Measurements from ENCODE around the gene KLHL11.

KLHL11 gene

GRCh38 chr17:41864836-41865595 lies at the start of gene KLHL11:
KLHL11 (minus strand) TSS chr17:41865423; CDS start chr17:41865370, 53 bp downstream.
- in situ Hi-C loops (cut with HindIII; ENCODE audit: low sequenced_read_pairs) = no loop called here

GRCh38 chr17:41915020-41915419 lies 49.8 kb upstream of the KLHL11 start:
- in situ Hi-C loops (cut with HindIII; ENCODE audit: low sequenced_read_pairs) = no loop called here

GRCh38 chr17:41914358-41914766 lies 49.1 kb upstream of the KLHL11 start:
- in situ Hi-C loops (cut with HindIII; ENCODE audit: low sequenced_read_pairs) = no loop called here

- in situ Hi-C loops (cut with HindIII; ENCODE audit: low sequenced_read_pairs) = no loop called here
These were observed 48.6 kb upstream of the KLHL11 start for GRCh38 chr17:41913798-41914197.

GRCh38 chr17:41912925-41913324 lies 47.7 kb upstream of the KLHL11 start:
- in situ Hi-C loops (cut with HindIII; ENCODE audit: low sequenced_read_pairs) = no loop called here

GRCh38 chr17:41910701-41911391 lies 45.6 kb upstream of the KLHL11 start:
- in situ Hi-C loops (cut with HindIII; ENCODE audit: low sequenced_read_pairs) = no loop called here

GRCh38 chr17:41909088-41909487 lies 43.9 kb upstream of the KLHL11 start:
- in situ Hi-C loops (cut with HindIII; ENCODE audit: low sequenced_read_pairs) = no loop called here

GRCh38 chr17:41907633-41908539 lies 42.7 kb upstream of the KLHL11 start:
- in situ Hi-C loops (cut with HindIII; ENCODE audit: low sequenced_read_pairs) = no loop called here

GRCh38 chr17:41907185-41907556 lies 41.9 kb upstream of the KLHL11 start:
- in situ Hi-C loops (cut with HindIII; ENCODE audit: low sequenced_read_pairs) = no loop called here

GRCh38 chr17:41906465-41907184 lies 41.4 kb upstream of the KLHL11 start:
- in situ Hi-C loops (cut with HindIII; ENCODE audit: low sequenced_read_pairs) = no loop called here

- in situ Hi-C loops (cut with HindIII; ENCODE audit: low sequenced_read_pairs) = no loop called here
These were observed 39.9 kb upstream of the KLHL11 start for GRCh38 chr17:41905172-41905571.

- in situ Hi-C loops (cut with HindIII; ENCODE audit: low sequenced_read_pairs) = no loop called here
These were observed 39.1 kb upstream of the KLHL11 start for GRCh38 chr17:41904242-41904841.

- in situ Hi-C loops (cut with HindIII; ENCODE audit: low sequenced_read_pairs) = no loop called here
These were observed 36.4 kb upstream of the KLHL11 start for GRCh38 chr17:41901646-41902045.

- in situ Hi-C loops (cut with HindIII; ENCODE audit: low sequenced_read_pairs) = no loop called here
These were observed 31.5 kb upstream of the KLHL11 start for GRCh38 chr17:41896726-41897125.

GRCh38 chr17:41895617-41896016 lies 30.4 kb upstream of the KLHL11 start:
- in situ Hi-C loops (cut with HindIII; ENCODE audit: low sequenced_read_pairs) = no loop called here

- in situ Hi-C loops (cut with HindIII; ENCODE audit: low sequenced_read_pairs) = no loop called here
These were observed 29.6 kb upstream of the KLHL11 start for GRCh38 chr17:41894791-41895331.

GRCh38 chr17:41893384-41893783 lies 28.2 kb upstream of the KLHL11 start:
- in situ Hi-C loops (cut with HindIII; ENCODE audit: low sequenced_read_pairs) = no loop called here

GRCh38 chr17:41892021-41892376 lies 26.8 kb upstream of the KLHL11 start:
- in situ Hi-C loops (cut with HindIII; ENCODE audit: low sequenced_read_pairs) = no loop called here

GRCh38 chr17:41891135-41892020 lies 26.2 kb upstream of the KLHL11 start:
- in situ Hi-C loops (cut with HindIII; ENCODE audit: low sequenced_read_pairs) = no loop called here

Measured in DLD1 (cell line).